ENCODE measurements around the gene ADAMTS12.

Gene ADAMTS12

GRCh38 chr5:33824516-33825195, 67.1 kb downstream of the ADAMTS12 start:
- DNase-seq (ENCODE audit: low spot score) = no peak

GRCh38 chr5:33817301-33817700, 74.5 kb downstream of the ADAMTS12 start:
- DNase-seq (ENCODE audit: low spot score) = no peak
- POLR2A ChIA-PET (ENCODE audit: low non-redundant PET) = no interaction called here
- no peak overlapping the region for H3K27ac ChIP-seq
- CTCF ChIA-PET = interaction anchor here (1.0 kb wide), 1 partner anchor 77 kb away, joined by 6 read pairs; no protein-coding TSS in a partner anchor
- no peak for TF ChIP-seq CTCF (conservative IDR thresholded peaks at IDR 0.05; ENCODE audit: low read depth)

More at GRCh38 chr5:33824516-33825195, 67.1 kb downstream of the ADAMTS12 start:
- POLR2A ChIA-PET (ENCODE audit: low non-redundant PET) = no interaction called here
- H3K27ac ChIP-seq = no peak overlapping the region
- CTCF ChIA-PET = no interaction called here
- TF ChIP-seq CTCF (conservative IDR thresholded peaks at IDR 0.05; ENCODE audit: low read depth) = no peak

- no peak for DNase-seq (ENCODE audit: low spot score)
- ChIA-PET POLR2A (ENCODE audit: low non-redundant PET) (no interaction called here), CTCF (no interaction called here)
- TF ChIP-seq CTCF (conservative IDR thresholded peaks at IDR 0.05; ENCODE audit: low read depth) = no peak
- no peak overlapping the region for H3K27ac ChIP-seq
Measured at GRCh38 chr5:33816791-33817190, 75.0 kb downstream of the ADAMTS12 start.

- POLR2A ChIA-PET (ENCODE audit: low non-redundant PET) = no interaction called here
- no peak for DNase-seq (ENCODE audit: low spot score)
- CTCF ChIA-PET = no interaction called here
- no peak for TF ChIP-seq CTCF (conservative IDR thresholded peaks at IDR 0.05; ENCODE audit: low read depth)
- no peak overlapping the region for H3K27ac ChIP-seq
Measured at GRCh38 chr5:33812746-33813145, 79.0 kb downstream of the ADAMTS12 start.

GRCh38 chr5:33810491-33811120, 81.2 kb downstream of the ADAMTS12 start:
- POLR2A ChIA-PET (ENCODE audit: low non-redundant PET) = no interaction called here
- CTCF ChIA-PET = interaction anchor here (0.7 kb wide), 1 partner anchor 123 kb away, joined by 4 read pairs; no protein-coding TSS in a partner anchor
- DNase-seq (ENCODE audit: low spot score) = no peak
- H3K27ac ChIP-seq = no peak overlapping the region
- no peak for TF ChIP-seq CTCF (conservative IDR thresholded peaks at IDR 0.05; ENCODE audit: low read depth)

GRCh38 chr5:33809936-33810335, 81.9 kb downstream of the ADAMTS12 start:
- TF ChIP-seq CTCF (conservative IDR thresholded peaks at IDR 0.05; ENCODE audit: low read depth) = no peak
- H3K27ac ChIP-seq = no peak overlapping the region
- ChIA-PET CTCF (interaction anchor here (0.7 kb wide), 1 partner anchor 122 kb away, joined by 4 read pairs; no protein-coding TSS in a partner anchor), POLR2A (ENCODE audit: low non-redundant PET) (no interaction called here)
- DNase-seq (ENCODE audit: low spot score) = no peak
